GM08714 (cell line): Measurements from ENCODE around the gene NUP153.
"Not testable (repeated sequence)": the region's sequence is repeated elsewhere in the genome, so short reads cannot be mapped to it uniquely, and the experiment has no call there.

Experiments
- H3K4me3 ChIP-seq: fragments of 200-500 bp; sonication (Bioruptor generic); 2 replicates; pipeline ENCODE4 v1.5.1; 2014; ENCODE audit warnings: mild to moderate bottlenecking, low read length, inconsistent platforms
- ZNF274 ChIP-seq: IDR thresholded peaks from 2 replicates; pipeline ENCODE4 v1.6.1; 2012; ENCODE audit warnings: mild to moderate bottlenecking, low read depth, low read length

The NUP153 gene

DNA sequence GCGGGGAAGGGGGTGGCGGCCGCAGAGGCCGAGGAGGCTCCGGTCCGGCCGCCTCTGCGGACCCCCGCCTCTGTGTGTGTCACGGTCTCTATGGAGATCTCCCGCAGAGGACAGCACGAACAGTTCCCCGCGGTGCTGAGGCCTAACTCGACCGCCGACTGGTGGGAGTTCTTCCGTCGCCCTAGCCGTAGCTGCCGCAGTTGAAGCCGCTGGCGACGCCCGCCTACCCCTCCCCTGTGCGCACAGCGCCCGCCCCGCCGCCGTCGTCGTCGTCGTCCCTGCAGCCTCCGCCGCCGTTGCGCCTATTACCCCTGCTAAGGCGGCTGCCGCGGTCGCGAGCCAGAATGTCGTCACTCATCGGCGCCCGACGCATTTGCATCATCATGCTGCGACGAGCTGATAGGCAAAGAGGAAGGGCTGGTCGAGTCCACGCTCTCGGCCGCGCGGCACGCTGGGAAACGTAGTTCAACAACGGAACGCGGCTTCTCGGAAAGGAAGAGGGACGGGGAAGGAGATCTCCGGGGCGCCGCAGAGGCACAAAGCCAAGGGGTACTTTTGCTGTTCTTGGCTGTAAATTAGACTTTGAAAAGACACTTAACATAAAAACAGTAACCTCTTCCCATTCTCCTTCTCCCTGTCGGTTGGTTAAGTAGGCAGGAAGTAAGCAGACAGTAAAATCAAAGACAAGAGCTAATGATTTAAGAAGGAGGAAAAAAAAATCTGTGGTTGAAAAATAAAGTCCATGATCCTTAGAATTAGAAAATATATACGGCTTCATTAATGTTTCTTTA lies at the start of gene NUP153:
NUP153 (minus strand) TSS at position 346 of the 791 bp plus-strand sequence. CDS start 538 bp downstream, outside the sequence.
- peak within 1 kb of the TSS; percentile 74 for H3K4me3 ChIP-seq
- no peak for TF ChIP-seq ZNF274

DNA sequence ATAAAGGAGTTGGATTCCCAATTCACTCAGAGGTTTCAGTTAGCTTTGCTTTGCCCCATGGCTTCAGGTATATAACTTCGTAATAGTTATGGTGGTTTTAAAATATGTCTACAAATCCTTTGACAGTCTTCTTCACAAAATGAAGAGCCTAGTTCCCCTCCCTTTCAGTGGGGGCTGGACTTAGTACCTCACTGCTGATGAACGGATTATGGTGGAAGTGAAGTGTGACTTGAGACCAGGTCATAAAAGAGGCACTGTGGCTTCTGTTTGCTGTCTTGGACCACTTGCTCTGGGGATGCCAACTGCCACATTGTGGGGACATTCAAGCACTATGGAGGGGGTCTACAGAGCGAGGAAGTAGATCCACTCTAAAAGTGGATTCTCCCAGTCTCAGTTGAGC lies 47.5 kb upstream of the NUP153 start:
- no peak overlapping the region for H3K4me3 ChIP-seq
- TF ChIP-seq ZNF274 = no peak

DNA sequence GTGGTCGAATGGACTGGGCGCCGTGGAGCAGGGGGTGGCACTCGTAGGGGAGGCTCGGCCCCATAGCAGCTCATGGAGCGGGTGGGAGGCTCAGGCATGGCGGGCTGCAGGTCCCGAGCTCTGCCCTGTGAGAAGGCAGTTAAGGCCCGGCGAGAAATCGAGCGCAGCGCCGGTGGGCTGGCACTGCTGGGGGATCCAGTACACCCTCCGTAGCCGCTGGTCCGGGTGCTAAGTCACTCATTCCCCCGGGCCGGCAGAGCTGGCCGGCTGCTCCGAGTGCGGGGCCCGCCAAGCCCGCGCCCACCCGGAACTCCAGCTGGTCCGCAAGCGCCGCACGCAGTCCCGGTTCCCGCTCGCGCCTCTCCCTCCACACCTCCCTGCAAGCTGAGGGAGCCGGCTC lies 38.6 kb upstream of the NUP153 start:
- not testable (repeated sequence) for H3K4me3 ChIP-seq

DNA sequence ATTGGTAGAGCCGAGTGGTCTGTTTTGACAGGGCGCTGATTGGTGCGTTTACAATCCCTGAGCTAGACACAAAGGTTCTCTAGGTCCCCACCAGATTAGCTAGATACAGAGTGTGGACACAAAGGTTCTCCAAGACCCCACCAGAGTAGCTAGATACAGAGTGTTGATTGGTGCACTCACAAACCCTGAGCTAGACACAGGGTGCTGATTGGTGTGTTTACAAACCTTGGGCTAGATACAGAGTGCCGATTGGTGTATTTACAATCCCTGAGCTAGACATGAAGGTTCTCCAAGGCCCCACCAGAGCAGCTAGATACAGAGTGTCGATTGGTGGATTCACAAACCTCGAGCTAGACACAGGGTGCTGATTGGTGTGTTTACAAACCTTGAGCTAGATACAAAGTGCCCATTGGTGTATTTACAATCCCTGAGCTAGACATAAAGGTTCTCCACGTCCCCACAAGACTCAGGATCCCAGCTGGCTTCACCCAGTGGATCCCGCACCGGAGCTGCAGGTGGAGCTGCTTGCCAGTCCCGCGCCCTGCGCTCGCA lies 38.1 kb upstream of the NUP153 start:
- H3K4me3 ChIP-seq = not testable (repeated sequence)

DNA sequence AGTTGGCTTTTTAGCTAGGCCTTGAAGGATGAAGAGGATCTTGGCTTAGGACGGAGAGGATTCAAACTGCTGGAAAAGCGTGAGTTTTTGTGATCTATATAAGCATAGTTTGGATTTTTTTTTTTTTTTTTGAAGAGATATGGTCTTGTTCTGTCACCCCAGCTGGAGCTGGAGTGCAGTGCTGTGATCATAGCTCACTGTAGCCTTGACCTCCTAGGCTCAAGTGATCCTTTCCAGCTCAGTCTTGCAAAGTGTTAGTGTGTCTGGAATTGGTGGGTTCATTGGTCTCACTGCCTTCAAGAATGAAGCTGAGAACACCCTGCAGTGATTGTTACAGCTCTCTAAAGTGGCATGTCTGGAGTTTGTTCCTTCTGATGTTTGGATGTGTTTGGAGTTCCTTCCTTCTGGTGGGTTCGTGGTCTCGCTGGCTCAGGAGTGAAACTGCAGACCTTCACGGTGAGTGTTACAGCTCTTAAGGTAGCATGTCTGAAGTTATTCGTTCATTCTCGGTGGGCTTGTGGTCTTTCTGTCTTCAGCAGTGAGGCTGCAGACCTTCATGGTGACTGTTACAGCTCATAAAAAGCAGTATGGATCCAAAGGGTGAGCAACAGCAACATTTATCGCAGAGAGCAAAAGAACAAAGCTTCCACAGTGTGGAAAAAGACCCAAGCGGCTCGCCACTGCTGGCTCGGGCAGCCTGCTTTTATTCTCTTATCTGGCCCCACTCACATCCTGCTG lies 37.5 kb upstream of the NUP153 start:
- no peak for TF ChIP-seq ZNF274
- H3K4me3 ChIP-seq = no peak overlapping the region

DNA sequence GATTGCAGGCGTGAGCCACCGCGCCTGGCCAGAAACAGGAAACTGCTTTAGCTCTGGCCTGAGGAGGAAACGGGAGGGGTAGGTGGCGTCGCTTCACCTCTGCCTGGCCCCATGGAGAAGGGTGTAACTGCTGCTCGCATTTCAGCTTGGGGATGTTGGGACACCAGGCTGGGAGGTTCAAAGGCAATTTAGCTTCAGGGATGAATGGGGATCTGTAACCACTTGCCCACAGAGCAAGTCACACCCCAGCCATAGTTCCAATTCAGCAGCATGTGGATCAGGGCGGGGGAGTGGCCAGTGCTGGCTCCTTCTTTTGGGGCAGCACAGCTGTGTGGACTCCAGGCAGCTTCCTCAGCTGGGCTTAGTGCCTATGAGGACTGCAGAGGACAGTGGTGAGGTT lies 34.8 kb upstream of the NUP153 start:
- TF ChIP-seq ZNF274 = no peak
- no peak overlapping the region for H3K4me3 ChIP-seq

DNA sequence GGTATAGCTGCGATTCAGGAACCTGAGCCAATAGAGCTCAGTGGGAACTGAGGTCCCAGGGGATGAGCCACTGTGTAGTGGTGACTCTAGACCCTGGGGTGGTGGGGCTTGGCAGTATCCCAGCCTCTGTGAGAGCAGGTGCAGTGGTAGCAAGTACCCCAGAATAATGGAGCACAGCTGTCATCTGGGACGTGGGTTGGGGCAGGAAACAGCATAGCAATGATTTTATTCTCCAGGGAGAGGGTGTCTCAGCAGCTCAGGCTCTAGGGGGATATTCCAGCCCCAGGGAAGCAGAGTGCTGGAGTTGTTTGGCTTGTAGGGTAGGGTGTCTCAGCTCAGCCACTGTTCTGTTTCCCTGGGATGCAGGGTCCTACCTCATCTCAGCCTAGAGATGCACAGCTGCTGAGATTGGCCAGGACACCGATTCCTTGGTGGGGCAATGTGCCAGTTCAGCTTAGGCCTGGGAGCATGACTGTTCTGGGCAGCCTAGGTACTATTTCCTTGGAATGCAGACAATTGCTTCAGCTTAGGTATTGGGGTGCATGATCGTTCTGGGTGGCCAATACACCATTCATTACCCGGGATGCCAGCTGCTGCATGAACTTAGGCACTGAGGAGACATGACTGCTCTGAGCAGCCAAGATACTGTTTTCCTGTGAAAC lies 34.0 kb upstream of the NUP153 start:
- TF ChIP-seq ZNF274 = no peak
- H3K4me3 ChIP-seq = no peak overlapping the region

DNA sequence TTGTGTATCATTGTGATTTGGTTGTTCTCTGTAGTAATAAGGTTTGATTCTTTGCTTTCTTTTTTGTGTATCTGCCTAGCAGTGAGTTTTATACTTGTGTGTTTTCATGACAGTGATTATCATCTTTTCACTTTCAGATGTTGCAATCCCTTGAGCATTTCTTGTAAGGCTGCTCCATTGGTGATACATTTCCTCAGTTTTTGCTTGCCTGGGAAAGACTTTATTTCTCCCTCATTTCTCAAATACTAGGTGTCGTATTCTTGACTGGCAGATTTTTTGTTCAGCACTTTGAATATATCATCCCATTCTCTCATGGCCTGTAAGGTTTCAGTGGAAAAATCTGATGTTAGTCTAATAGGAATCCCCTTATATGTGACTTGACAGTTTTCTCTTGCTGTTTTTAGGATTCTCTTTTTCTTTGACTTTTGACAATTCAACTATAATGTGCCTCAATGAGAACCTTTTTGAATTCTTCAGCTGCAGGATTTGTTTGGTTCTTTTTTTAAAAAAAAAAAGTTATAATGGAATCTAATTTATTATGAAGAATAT lies 31.1 kb upstream of the NUP153 start:
- H3K4me3 ChIP-seq = no peak overlapping the region
- TF ChIP-seq ZNF274 = no peak

DNA sequence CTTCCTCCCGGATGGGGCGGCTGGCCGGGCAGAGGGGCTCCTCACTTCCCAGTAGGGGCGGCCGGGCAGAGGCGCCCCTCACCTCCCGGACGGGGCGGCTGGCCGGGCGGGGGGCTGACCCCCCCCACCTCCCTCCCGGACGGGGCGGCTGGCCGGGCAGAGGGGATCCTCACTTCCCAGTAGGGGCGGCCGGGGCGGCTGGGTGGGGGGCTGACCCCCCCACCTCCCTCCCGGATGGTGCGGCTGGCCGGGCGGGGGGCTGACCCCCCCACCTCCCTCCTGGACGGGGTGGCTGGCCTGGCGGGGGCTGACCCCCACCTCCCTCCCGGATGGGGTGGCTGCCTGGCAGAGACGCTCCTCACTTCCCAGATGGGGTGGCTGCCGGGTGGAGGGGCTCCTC lies 28.6 kb upstream of the NUP153 start:
- not testable (repeated sequence) for H3K4me3 ChIP-seq

DNA sequence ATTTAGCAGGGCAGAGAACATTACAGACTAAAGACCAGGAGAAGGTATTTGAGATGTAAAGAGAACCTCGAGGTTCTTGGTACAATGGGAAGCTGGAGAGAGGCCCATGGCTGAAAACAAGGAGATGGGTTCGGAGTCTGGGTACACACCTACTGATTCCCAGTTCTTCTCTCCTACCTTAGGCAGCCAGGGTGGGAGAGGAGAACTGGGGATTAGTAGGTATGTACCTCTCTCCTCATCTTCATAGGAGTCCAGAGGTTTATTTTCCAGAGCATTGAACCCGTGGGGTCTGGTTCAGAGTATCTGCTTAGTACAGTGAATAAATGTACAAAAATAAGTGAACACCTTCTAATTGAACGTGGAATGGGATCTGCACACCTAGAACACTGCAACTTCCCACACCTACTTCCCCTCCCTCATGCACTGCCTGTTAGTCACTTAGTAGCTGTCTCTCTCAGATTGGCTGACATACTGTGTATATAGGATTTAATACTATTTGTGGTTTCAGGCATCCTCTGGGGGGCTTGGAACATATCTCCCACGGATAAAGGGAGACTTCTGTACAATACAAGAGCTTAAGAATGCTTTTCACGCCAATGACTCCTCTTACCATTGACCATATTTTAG lies 23.5 kb upstream of the NUP153 start:
- no peak overlapping the region for H3K4me3 ChIP-seq
- no peak for TF ChIP-seq ZNF274

DNA sequence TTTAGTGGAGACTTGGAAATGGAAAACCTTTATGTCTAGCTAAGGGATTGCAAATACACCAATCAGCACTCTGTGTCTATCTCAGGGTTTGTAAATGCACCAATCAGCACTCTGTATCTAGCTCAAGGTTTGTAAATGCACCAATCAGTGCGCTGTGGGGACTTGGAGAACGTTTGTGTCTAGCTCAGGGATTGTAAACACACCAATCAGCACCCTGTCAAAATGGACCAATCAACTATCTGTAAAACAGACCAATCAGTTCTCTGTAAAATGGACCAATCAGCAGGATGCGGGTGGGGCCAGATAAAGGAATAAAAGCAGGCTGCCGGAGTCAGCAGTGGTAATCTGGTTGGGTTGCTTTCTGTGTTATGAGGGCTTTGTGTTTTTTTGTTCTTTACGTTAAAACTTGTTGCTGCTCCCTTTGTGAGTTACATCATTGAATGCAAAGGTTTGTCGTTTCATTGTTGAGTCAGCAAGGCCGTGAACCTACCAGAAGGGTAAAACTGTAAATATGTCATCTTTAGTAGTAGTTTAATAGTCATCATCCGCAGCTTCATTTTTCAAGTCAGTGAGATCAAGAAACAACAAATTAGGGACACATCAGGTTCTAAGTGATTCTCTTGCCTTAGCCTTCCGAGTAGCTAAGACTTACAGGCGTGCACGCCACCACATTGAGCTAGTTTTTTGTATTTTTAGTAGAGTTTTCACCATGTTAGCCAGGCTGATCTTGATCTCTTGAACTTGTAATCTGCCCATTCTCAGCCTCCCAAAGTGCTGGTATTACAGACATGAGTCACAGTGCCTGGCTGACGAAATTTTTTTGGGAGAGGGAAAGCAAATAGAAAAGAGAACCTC lies 22.7 kb upstream of the NUP153 start:
- no peak for TF ChIP-seq ZNF274

DNA sequence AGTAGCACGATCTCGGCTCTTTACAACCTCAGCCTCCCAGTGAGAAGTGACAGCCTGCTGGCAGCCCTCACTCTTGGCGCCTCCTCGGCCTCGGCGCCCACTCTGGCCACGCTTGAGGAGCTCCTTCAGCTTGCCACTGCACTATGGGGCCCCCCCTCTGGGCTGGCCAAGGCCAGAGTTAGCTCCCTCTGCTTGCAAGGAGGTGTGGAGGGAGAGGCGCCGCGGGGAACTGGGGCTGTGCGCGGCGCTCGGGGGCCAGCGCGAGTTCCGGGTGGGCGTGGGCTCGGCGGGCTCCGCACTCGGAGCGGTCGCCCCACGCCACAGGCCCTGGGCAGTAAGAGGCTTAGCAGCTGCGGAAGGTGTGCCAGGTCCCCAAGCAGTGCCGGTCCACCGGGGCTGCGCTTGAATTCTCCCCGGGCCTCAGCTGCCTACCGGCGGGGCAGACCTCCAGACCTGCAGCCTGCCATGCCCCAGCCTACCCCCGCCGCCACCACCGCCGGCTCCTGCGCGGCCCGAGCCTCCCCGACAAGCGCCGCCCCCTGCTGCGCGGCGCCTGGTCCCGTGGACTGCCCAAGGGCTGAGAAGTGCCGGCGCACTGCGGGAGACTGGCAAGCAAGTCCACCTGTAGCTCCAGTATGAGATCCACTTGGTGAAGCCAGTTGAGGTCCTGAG lies 22.0 kb upstream of the NUP153 start:
- no peak overlapping the region for H3K4me3 ChIP-seq
- TF ChIP-seq ZNF274 = no peak

More for the DNA sequence above, 22.7 kb upstream of the NUP153 start:
- no peak overlapping the region for H3K4me3 ChIP-seq

DNA sequence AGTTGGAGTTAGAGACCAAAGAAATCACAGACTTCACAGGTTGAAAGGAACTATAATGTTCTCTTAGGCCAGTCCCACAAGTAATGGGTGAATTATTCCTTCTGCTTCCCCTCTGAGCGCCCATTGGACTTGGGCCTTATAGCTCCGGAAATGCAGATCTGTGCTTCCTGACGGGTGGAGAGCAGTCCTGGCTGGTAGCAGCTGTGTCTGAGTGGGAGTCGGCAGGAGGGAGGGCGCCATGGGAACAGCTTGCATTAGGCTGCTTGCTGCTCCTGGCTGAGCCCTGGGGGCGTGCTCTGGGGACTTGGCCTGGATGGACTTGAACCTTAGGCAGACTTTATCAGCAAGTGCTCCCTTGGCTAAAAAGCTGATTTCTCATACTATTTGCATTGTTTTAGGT lies 18.4 kb upstream of the NUP153 start:
- no peak for TF ChIP-seq ZNF274
- no peak overlapping the region for H3K4me3 ChIP-seq
